K562 (cell line): ENCODE results near the gene FITM2. TPM values are rescaled to one million over a fixed set of nuclear protein-coding genes. Genes with fewer than 3 reads are reported as not detected.
A peak's percentile ranks its signal among the peaks of the same experiment; 100 is the strongest.

Source experiments
- ATAC-seq: fragments of 200-7000 bp; cut with Tn5 transposase; 3 replicates; pipeline ENCODE4 v1.9.1; 2020; ENCODE audit warnings: moderate library complexity
- BruUV-seq: library from RNA; stranded (reverse); fragments of 400-500 nt; replicated peaks from 2 replicates; lab custom pipeline; 2021; lab: Mats Ljungman, UMichigan
- CTCF ChIA-PET: fragments of 300-600 bp; formaldehyde crosslinking; extraction: SDS; loops from one replicate; lab custom pipeline; 2021; ENCODE audit warnings: low intra/inter-chr PET ratio; lab: Yijun Ruan, JAX
- POLR2A ChIA-PET: fragments of 300-600, 350-650 bp; sonication (Branson Sonifier 250); formaldehyde crosslinking; extraction: SDS; loops from one replicate; lab custom pipeline; 2021; ENCODE audit warnings: antibody characterized with exemption, inconsistent platforms; lab: Yijun Ruan, JAX
- DNase-seq, 4 experiments: peaks; one replicate each; pipeline versions ENCODE4 v3.0.0 to v3.0.0-alpha.2; 2011 to 2018; ENCODE audit warnings: low spot score in 3 of 4, mixed read lengths in 3 of 4; ENCODE audit errors: extremely low read depth in 1 of 4
- FAIRE-seq: peaks from 2 replicates; lab custom pipeline; 2011; peaks lifted over from hg19 to GRCh38; lab: Jason Lieb, UNC
- H2AFZ ChIP-seq: 2 replicates; pipeline ENCODE4 v1.6.0; 2011; ENCODE audit warnings: low read depth, low read length, control low read depth, inconsistent platforms
- H3K27ac ChIP-seq: fragments of 200-600 bp; 3 replicates; pipeline ENCODE4 v1.8.0; 2011; ENCODE audit warnings: low read depth, mild to moderate bottlenecking, control low read depth, inconsistent platforms, low read length, moderate library complexity, mixed read lengths; ENCODE audit errors: extremely low read depth
- H3K27me3 ChIP-seq, 2 experiments: fragments of 300-600 bp in 1 of 2; 2 replicates in 1 of 2; 3 replicates in 1 of 2; pipeline versions ENCODE4 v1.6.0 to v1.8.0; 2011; ENCODE audit warnings: inconsistent platforms in 2 of 2, low read length in 2 of 2, mild to moderate bottlenecking in 1 of 2, mixed read lengths in 1 of 2, moderate library complexity in 1 of 2; ENCODE audit not compliant: control insufficient read depth in 2 of 2, insufficient read depth in 2 of 2
- H3K36me3 ChIP-seq: fragments of 300-600 bp; 3 replicates; pipeline ENCODE4 v1.8.0; 2011; ENCODE audit warnings: mild to moderate bottlenecking, low read length, inconsistent platforms; ENCODE audit not compliant: control insufficient read depth, insufficient read depth
- H3K4me1 ChIP-seq, 2 experiments: fragments of 200-600 bp in 1 of 2; replicated peaks in 1 of 2; 2 replicates in 1 of 2; 3 replicates in 1 of 2; pipeline versions ENCODE4 v1.5.1 to v1.8.0; 2011; ENCODE audit warnings: inconsistent platforms in 2 of 2, low read length in 2 of 2, mild to moderate bottlenecking in 1 of 2, mixed read lengths in 1 of 2, moderate library complexity in 1 of 2; ENCODE audit not compliant: control insufficient read depth in 2 of 2, insufficient read depth in 2 of 2
- H3K4me2 ChIP-seq: 2 replicates; pipeline ENCODE4 v1.6.1; 2011; ENCODE audit warnings: low read length, control low read depth, inconsistent platforms, mixed read lengths; ENCODE audit not compliant: insufficient read depth
- H3K4me3 ChIP-seq: fragments of 200-600 bp; sonication (generic), shearing (Covaris generic); 2 replicates; pipeline ENCODE4 v1.5.1; 2016; ENCODE audit warnings: control low read depth, inconsistent platforms
- H3K79me2 ChIP-seq: fragments of 200-600 bp; 3 replicates; pipeline ENCODE4 v1.8.0; 2011; ENCODE audit warnings: low read length, inconsistent platforms; ENCODE audit not compliant: control insufficient read depth, insufficient read depth
- H3K9ac ChIP-seq, 2 experiments: 2 replicates each; pipeline versions ENCODE4 v1.6.0 to v1.6.1; 2011; ENCODE audit warnings: low read depth in 2 of 2, low read length in 2 of 2, control low read depth in 1 of 2, inconsistent platforms in 1 of 2, mild to moderate bottlenecking in 1 of 2, mixed read lengths in 1 of 2; ENCODE audit not compliant: insufficient read depth in 1 of 2
- H3K9me1 ChIP-seq: one replicate; pipeline ENCODE4 v1.6.0; 2011; ENCODE audit warnings: inconsistent platforms, mild to moderate bottlenecking, low read length, moderate library complexity; ENCODE audit not compliant: control insufficient read depth, insufficient read depth
- H3K9me3 ChIP-seq: replicated peaks from 2 replicates; pipeline ENCODE4 v1.5.1; 2011; ENCODE audit warnings: low read depth, low read length, inconsistent platforms; ENCODE audit not compliant: control insufficient read depth, insufficient read depth
- H4K20me1 ChIP-seq: replicated peaks from 2 replicates; pipeline ENCODE4 v1.6.1; 2011; ENCODE audit warnings: low read length, inconsistent platforms, mixed read lengths; ENCODE audit not compliant: control insufficient read depth, insufficient read depth
- CBFA2T3 ChIP-seq: fragments of 450-650 bp; IDR thresholded peaks from 2 replicates; pipeline ENCODE4 v1.6.1; 2017
- WGBS: fragments of 100-300 bp; shearing (Covaris generic); methylation state at CpG from one replicate; pipeline ENCODE4 v1.1.6; 2016; ENCODE audit warnings: low coverage, mixed read lengths; ENCODE audit not compliant: insufficient coverage; ENCODE audit errors: missing lambda C conversion rate; 5-methylcytosine and 5-hydroxymethylcytosine counted together
- in situ Hi-C: fragments of 300-500 bp; cut with MboI; formaldehyde crosslinking; loops from 4 replicates; pipeline ENCODE4 v1.15.0; 2018; ENCODE audit warnings: inconsistent platforms, mixed read lengths
- intact Hi-C: fragments of 100-400 bp; cut with micrococcal nuclease; formaldehyde crosslinking; loops from 2 replicates; pipeline ENCODE4 v1.14.2; 2022
- polyA plus RNA-seq, 8 experiments: library from polyadenylated mRNA; depleted of rRNA in 4 of 8; stranded (reverse) in 5 of 8; unstranded in 3 of 8; fragments of >200 nt; fragmentation: Nextera tagmentation in 2 of 8; fragmentation: Illumina TruSeq in 1 of 8; extraction: Ambion mirVana in 2 of 8; extraction: Trizol in 1 of 8; gene quantifications; 2 replicates each; pipeline versions ENCODE4 v1.2.1 to v1.2.3, GENCODE V29; 2011 to 2014; ENCODE audit warnings: inconsistent platforms in 1 of 8, missing spikeins in 1 of 8
- total RNA-seq, 7 experiments: library from RNA; depleted of rRNA in 6 of 7; stranded (reverse); fragments of >200 nt in 6 of 7; fragmentation: Illumina TruSeq in 2 of 7; extraction: Trizol in 2 of 7; gene quantifications; 2 replicates each; pipeline versions ENCODE4 v1.2.1 to v1.2.3, GENCODE V29; 2011 to 2021; ENCODE audit warnings: low replicate concordance in 1 of 7
- TF ChIP-seq, protein P1 (sequence below): fragments of 450-650 bp; formaldehyde crosslinking; IDR thresholded peaks from 2 replicates; pipeline ENCODE4 v1.4.0; 2020; ENCODE audit warnings: mild to moderate bottlenecking
- TF ChIP-seq, protein P2 (sequence below): IDR thresholded peaks from 2 replicates; pipeline ENCODE4 v1.6.1; 2016; ENCODE audit warnings: missing genetic modification characterization, missing compliant biosample characterization

Gene FITM2
- total and polyA plus RNA-seq, 9 of the 15 experiments (the other 6 are each of a cell fraction or from before 2014, with no cell fraction given), result 0.64 to 2.8 (median 1.8) TPM

DNA sequence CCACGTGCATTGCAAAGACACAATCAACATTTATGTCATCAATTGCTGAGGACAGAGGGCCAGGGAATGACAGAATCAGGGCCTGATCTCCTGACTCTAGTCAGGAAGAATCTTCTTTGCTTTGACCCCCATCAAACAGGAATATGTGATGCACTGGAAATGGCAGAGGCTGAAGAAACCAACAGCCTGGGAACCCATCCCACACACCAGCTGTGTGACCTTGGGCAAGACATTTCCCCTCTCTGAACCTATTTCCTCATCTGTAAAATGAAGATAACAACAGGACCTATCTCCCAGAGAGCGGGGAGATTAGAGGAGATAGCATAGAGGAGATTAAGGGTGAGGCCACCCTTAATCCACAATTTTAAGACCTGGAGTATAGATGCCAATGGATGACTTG lies 46.0 kb upstream of the FITM2 start:
- H3K4me2 ChIP-seq, result no peak overlapping the region
- DNase-seq, result no peak
- no peak overlapping the region for H3K27ac ChIP-seq
- no peaks in the 10 kb centered on the region for H3K9me1 ChIP-seq
- peaks cover 12 to 36% of the 10 kb centered on the region in 2 experiments for H3K27me3 ChIP-seq
- no peak overlapping the region for H2AFZ ChIP-seq
- H3K36me3 ChIP-seq, result no peaks in the 10 kb centered on the region
- ChIA-PET POLR2A (no interaction called here), CTCF (no interaction called here)
- no peak for FAIRE-seq
- no peak for ATAC-seq
- TF ChIP-seq, protein P1, sequence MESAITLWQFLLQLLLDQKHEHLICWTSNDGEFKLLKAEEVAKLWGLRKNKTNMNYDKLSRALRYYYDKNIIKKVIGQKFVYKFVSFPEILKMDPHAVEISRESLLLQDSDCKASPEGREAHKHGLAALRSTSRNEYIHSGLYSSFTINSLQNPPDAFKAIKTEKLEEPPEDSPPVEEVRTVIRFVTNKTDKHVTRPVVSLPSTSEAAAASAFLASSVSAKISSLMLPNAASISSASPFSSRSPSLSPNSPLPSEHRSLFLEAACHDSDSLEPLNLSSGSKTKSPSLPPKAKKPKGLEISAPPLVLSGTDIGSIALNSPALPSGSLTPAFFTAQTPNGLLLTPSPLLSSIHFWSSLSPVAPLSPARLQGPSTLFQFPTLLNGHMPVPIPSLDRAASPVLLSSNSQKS (CRISPR knock-in tag), result no peak
- TF ChIP-seq, protein P2, sequence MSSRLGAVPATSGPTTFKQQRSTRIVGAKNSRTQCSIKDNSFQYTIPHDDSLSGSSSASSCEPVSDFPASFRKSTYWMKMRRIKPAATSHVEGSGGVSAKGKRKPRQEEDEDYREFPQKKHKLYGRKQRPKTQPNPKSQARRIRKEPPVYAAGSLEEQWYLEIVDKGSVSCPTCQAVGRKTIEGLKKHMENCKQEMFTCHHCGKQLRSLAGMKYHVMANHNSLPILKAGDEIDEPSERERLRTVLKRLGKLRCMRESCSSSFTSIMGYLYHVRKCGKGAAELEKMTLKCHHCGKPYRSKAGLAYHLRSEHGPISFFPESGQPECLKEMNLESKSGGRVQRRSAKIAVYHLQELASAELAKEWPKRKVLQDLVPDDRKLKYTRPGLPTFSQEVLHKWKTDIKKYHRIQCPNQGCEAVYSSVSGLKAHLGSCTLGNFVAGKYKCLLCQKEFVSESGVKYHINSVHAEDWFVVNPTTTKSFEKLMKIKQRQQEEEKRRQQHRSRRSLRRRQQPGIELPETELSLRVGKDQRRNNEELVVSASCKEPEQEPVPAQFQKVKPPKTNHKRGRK, result no peak
- peak; percentile 21; the same call in 1 of the 2 replicates for TF ChIP-seq CBFA2T3
- H3K4me3 ChIP-seq, result no peak overlapping the region
- intact Hi-C loops, result no loop called here
- H3K4me1 ChIP-seq, result peaks cover 0 to 9% of the 10 kb centered on the region in 2 experiments; a peak in 2 of 5 replicates
- BruUV-seq, result no TSS peak
- H3K9me3 ChIP-seq, result no peaks in the 10 kb centered on the region
- no peaks in the 10 kb centered on the region; the same call in 1 of the 2 replicates for H4K20me1 ChIP-seq
- no peak overlapping the region for H3K9ac ChIP-seq
- WGBS, result 0% methylated on average over 2 of the region's 2 CpGs
- no peaks in the 10 kb centered on the region for H3K79me2 ChIP-seq
- in situ Hi-C loops, result no loop called here
